HG02938 (cell line): Measurements from ENCODE around the gene GYS2.
A peak's percentile ranks its signal among the peaks of the same experiment; 100 is the strongest.

Source experiments
- ATAC-seq: cut with Tn5 transposase; IDR thresholded peaks from one replicate; pipeline ENCODE4 v1.9.1; 2021; ENCODE audit warnings: mild to moderate bottlenecking, moderate library complexity; ENCODE audit not compliant: unreplicated experiment

GYS2 gene

GRCh38 chr12:21558100-21558679, 46.5 kb downstream of the GYS2 start:
- ATAC-seq: no peak

- no peak for ATAC-seq
Measured at GRCh38 chr12:21553329-21553675, 51.3 kb downstream of the GYS2 start.

GRCh38 chr12:21552635-21553328, 51.9 kb downstream of the GYS2 start:
- no peak for ATAC-seq

GRCh38 chr12:21551841-21552465, 52.7 kb downstream of the GYS2 start:
- no peak for ATAC-seq

GRCh38 chr12:21547437-21547836, 57.2 kb downstream of the GYS2 start:
- no peak for ATAC-seq

GRCh38 chr12:21546716-21547115, 57.9 kb downstream of the GYS2 start:
- no peak for ATAC-seq

- no peak for ATAC-seq
Measured at GRCh38 chr12:21545557-21545956, 59.1 kb downstream of the GYS2 start.

- no peak for ATAC-seq
Measured at GRCh38 chr12:21543151-21543550, 61.5 kb downstream of the GYS2 start.

GRCh38 chr12:21542403-21542802, 62.2 kb downstream of the GYS2 start:
- ATAC-seq: no peak

- no peak for ATAC-seq
Measured at GRCh38 chr12:21541773-21542172, 62.9 kb downstream of the GYS2 start.

- no peak for ATAC-seq
Measured at GRCh38 chr12:21539797-21540196, 64.8 kb downstream of the GYS2 start.

GRCh38 chr12:21538061-21538653, 66.5 kb downstream of the GYS2 start:
- no peak for ATAC-seq

GRCh38 chr12:21529456-21529855, 75.2 kb downstream of the GYS2 start:
- no peak for ATAC-seq

- ATAC-seq: no peak
Measured at GRCh38 chr12:21528953-21529352, 75.7 kb downstream of the GYS2 start.

GRCh38 chr12:21527451-21528180, 77.0 kb downstream of the GYS2 start:
- peak; percentile 77 for ATAC-seq

- ATAC-seq: no peak
Measured at GRCh38 chr12:21526721-21527345, 77.8 kb downstream of the GYS2 start.

- ATAC-seq: no peak
Measured at GRCh38 chr12:21526053-21526452, 78.6 kb downstream of the GYS2 start, which contains the start of gene SPX. TSS of gene SPX (plus strand) at chr12:21526296. CDS start at chr12:21526473, 177 bp downstream.

- ATAC-seq: no peak
Measured at GRCh38 chr12:21523148-21523547, 81.5 kb downstream of the GYS2 start.

- ATAC-seq: no peak
Measured at GRCh38 chr12:21521541-21521940, 83.1 kb downstream of the GYS2 start.

GRCh38 chr12:21518451-21518850, 86.2 kb downstream of the GYS2 start:
- no peak for ATAC-seq

GRCh38 chr12:21516281-21516680, 88.4 kb downstream of the GYS2 start:
- ATAC-seq: no peak
